ENCODE data around the gene BRWD1.

- no peak for TF ChIP-seq ISL1 (CRISPR knock-in tag; IDR thresholded peaks at IDR 0.05)
- TF ChIP-seq ZC3H10 (CRISPR knock-in tag; IDR thresholded peaks at IDR 0.05): no peak
- no peak for TF ChIP-seq OSR1 (CRISPR knock-in tag; IDR thresholded peaks at IDR 0.05)
- TF ChIP-seq RARB (CRISPR knock-in tag; IDR thresholded peaks at IDR 0.05): no peak
- TF ChIP-seq, protein P1, sequence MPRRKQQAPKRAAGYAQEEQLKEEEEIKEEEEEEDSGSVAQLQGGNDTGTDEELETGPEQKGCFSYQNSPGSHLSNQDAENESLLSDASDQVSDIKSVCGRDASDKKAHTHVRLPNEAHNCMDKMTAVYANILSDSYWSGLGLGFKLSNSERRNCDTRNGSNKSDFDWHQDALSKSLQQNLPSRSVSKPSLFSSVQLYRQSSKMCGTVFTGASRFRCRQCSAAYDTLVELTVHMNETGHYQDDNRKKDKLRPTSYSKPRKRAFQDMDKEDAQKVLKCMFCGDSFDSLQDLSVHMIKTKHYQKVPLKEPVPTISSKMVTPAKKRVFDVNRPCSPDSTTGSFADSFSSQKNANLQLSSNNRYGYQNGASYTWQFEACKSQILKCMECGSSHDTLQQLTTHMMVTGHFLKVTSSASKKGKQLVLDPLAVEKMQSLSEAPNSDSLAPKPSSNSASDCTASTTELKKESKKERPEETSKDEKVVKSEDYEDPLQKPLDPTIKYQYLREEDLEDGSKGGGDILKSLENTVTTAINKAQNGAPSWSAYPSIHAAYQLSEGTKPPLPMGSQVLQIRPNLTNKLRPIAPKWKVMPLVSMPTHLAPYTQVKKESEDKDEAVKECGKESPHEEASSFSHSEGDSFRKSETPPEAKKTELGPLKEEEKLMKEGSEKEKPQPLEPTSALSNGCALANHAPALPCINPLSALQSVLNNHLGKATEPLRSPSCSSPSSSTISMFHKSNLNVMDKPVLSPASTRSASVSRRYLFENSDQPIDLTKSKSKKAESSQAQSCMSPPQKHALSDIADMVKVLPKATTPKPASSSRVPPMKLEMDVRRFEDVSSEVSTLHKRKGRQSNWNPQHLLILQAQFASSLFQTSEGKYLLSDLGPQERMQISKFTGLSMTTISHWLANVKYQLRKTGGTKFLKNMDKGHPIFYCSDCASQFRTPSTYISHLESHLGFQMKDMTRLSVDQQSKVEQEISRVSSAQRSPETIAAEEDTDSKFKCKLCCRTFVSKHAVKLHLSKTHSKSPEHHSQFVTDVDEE (CRISPR knock-in tag; IDR thresholded peaks at IDR 0.05): no peak
- TF ChIP-seq CREB5 (CRISPR knock-in tag; IDR thresholded peaks at IDR 0.05; ENCODE audit: low read depth): no peak
- no peak for TF ChIP-seq ESRRG (CRISPR knock-in tag; IDR thresholded peaks at IDR 0.05)
- no peak for TF ChIP-seq ZFP30 (CRISPR knock-in tag; IDR thresholded peaks at IDR 0.05)
- no peak for TF ChIP-seq ZNF565 (CRISPR knock-in tag; conservative IDR thresholded peaks at IDR 0.05; ENCODE audit: low read depth)
- TF ChIP-seq, protein P2, sequence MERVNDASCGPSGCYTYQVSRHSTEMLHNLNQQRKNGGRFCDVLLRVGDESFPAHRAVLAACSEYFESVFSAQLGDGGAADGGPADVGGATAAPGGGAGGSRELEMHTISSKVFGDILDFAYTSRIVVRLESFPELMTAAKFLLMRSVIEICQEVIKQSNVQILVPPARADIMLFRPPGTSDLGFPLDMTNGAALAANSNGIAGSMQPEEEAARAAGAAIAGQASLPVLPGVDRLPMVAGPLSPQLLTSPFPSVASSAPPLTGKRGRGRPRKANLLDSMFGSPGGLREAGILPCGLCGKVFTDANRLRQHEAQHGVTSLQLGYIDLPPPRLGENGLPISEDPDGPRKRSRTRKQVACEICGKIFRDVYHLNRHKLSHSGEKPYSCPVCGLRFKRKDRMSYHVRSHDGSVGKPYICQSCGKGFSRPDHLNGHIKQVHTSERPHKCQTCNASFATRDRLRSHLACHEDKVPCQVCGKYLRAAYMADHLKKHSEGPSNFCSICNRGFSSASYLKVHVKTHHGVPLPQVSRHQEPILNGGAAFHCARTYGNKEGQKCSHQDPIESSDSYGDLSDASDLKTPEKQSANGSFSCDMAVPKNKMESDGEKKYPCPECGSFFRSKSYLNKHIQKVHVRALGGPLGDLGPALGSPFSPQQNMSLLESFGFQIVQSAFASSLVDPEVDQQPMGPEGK (CRISPR knock-in tag; IDR thresholded peaks at IDR 0.05; ENCODE audit: borderline replicate concordance): no peak
- TF ChIP-seq TOX (CRISPR knock-in tag; IDR thresholded peaks at IDR 0.05; ENCODE audit: borderline replicate concordance): no peak
- no peak for TF ChIP-seq PPARA (CRISPR knock-in tag; IDR thresholded peaks at IDR 0.05; ENCODE audit: borderline replicate concordance)
These were observed 160.1 kb downstream of the BRWD1 start for GRCh38 chr21:39153373-39153772.

Data from SK-N-SH treated with all-trans-retinoic acid at 6 μM for 48 hours (cell line).